HG02943 (cell line): ENCODE measurements around the gene ITPKA.

Experiments
- ATAC-seq: cut with Tn5 transposase; IDR thresholded peaks from one replicate; pipeline ENCODE4 v1.9.1; 2021; ENCODE audit warnings: mild to moderate bottlenecking, low read depth, moderate library complexity; ENCODE audit not compliant: unreplicated experiment

ITPKA gene

DNA sequence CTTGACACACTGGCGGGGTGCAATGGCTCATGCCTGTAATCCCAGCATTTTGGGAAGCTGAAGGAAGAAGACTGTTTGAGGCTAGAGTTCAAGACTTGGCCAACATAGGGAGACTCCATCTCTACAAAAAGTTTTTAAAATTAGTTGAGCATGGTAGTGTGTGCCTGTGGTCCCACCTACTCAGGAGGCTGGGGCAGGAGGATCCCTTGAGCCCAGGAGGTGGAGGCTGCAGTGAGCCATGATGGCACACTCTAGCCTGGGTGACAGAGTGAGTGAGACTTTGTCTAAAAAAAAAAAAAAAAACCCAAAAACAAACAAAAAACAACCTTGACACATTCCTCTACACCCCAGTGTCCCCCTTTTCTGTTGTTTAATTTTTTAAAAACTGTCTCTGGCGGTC lies 4.0 kb upstream of the ITPKA start:
- no peak for ATAC-seq

- ATAC-seq = no peak
Observed at GRCh38 chr15:41490355-41490754, 3.3 kb upstream of the ITPKA start.

DNA sequence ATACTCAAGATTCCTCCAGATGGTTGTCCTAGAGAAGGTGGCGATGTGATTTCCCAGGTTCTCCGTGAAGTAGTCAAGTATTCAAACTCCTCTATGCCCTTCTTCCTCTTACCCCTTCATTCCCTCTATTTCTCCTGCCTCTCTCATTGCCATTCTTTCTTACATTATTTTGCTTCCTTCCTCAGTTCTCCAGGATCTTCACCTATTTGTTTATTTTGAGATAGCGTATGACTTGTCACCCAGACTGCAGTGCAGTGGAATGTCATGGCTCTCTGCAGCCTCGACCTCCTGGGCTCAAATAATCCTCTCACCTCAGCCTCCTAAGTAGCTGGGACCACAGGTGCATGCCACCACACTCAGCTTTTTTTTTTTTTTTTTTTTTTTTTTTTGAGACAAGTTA lies 1.8 kb upstream of the ITPKA start:
- ATAC-seq = no peak

DNA sequence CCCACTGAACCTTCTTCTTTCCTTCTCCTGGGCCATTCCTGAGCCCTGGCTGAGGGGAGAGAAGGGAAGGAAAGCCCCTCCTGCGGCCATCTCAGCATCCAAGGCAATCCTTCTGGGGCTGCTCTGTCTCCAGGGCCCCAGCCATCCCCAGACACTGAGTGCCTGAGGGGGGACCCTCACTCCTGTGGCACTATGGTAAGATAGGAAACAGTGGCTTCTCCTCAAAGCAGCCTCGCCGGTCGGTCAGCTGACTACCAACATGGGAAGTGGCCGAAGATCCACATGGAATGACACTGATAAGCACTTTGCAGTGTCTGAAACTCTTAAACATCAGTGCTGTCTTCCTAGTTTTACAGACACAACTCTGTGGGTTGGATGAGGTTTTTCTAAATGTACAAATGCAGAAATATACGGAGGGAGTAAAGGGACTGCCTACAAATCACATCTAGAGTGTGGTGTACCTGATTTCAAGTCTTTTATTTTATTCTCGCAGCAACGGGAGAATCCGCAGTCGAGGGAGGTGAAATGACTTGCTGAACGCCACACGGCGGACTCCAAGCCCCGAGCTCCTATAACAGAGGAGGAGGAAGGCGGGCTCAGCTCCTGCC lies 973 bp upstream of the ITPKA start:
- no peak for ATAC-seq

- no peak for ATAC-seq
Observed at GRCh38 chr15:41493902-41494189, 172 bp downstream of the ITPKA start.

DNA sequence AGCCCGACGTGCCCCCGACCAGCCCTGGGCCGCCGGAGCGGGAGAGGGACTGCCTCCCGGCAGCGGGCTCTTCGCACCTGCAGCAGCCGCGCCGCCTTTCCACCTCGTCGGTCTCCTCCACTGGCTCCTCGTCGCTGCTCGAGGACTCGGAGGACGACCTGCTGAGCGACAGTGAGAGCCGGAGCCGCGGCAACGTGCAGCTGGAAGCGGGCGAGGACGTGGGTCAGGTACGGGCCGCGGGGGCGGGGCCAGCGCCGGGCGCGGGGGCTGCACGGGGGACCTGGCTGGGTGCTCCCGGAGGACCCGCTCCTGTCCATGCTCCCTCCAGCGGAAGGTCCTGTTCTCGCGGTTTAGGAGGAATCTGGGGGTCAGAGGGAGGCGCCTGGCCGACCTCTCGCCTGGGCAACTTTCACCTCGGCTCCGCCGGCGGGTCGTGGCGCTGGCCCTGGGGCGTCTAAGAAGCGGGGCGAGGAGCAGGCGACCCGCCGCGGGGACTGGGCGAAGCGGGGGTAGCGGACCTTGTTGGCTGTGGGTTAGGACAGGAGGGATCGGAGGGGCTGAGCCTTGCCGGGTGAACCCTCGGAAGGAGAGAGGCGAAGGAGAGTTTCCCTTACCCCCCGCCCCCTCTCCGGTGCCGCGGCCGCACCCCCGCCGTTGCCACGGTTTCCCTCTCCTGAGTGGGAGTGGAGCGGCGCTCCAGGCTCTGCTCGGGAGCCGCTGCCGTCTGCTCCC lies 682 bp downstream of the ITPKA start:
- ATAC-seq = no peak

DNA sequence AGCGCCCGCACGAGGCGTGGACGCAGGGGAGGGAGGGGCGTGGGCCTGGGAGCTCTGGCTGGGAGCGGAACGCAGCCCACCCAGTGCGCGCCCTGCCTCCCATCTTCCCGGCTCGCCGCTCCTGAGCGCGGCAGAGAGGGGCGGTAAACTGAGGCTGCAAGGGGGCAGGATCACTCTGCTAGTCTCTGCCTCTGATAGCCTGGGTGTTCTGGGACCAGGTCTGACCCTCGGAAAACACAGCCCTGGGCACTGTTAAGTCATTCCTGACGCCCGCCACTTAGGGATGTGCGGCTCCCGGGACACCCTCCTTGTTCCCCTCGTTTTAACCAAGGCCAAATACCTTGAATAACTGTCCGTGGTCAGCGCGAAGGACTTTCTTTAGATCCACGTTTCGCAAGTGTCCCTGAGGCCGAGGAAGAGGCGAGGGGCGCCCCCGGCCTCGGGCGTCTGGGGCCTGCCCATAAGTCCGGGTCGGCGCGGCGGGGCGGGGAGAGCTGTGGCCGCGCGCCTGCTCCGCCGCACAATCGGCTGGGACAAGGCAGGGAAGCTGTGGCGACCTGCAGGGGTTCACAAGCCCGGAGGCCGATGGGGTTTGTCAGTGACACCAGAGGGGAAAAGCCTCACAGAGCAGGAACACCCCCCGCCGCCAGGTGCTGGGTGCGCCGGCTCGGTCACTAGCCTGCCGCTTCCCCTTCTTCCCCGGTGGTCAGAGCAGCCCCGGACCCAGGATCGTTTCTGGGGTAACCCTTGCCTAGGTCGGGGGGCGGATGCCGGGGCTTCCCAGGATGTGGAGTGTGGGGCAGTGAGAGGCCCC lies 1.5 kb downstream of the ITPKA start:
- no peak for ATAC-seq

GRCh38 chr15:41495736-41496599 lies 2.3 kb downstream of the ITPKA start:
- ATAC-seq = no peak

DNA sequence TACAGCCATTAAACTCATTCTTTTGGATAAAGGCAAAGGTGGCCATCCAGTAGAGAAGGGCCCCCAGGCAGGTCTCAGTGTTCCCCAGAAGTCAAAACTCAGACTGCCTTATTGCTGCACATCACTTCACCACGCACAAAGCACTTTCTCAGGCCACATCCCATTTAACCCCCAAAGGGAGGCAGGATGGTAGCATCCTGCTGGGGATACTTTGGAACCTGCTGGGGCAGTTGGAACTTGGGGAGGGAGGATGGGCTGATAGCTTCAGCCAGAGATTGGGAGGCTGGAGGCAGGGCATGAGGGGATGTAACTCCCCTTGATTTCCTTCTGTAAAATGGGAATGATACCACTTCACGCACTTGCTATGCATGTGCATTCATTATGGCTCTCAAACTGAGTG lies 5.0 kb downstream of the ITPKA start:
- no peak for ATAC-seq

GRCh38 chr15:41499109-41499851 lies 5.6 kb downstream of the ITPKA start:
- ATAC-seq = no peak

DNA sequence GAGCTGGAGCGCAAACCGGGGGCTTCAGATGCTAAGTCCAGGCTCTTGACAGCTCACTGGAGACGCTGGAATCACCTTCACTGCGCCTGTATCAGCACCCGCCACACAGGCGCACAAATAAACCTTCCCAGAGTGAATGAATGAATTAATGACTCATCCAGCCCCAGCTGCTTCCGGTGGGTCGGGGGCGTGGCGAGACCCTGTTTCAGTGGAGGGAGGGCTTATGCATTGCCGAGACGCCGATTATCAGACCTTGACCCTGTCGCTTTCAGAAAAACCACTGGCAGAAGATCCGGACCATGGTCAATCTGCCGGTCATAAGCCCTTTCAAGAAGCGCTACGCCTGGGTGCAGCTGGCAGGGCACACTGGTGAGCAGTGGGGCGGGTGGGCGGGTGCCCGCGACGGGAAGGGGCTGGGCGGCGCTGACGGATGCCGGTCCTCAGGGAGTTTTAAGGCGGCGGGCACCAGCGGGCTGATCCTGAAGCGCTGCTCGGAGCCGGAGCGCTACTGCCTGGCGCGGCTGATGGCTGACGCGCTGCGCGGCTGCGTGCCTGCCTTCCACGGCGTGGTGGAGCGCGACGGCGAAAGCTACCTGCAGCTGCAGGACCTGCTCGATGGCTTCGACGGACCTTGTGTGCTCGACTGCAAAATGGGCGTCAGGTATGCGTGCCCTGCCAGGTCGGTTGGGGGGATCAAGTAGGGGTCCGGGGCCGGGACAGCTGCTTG lies 7.7 kb downstream of the ITPKA start:
- no peak for ATAC-seq

DNA sequence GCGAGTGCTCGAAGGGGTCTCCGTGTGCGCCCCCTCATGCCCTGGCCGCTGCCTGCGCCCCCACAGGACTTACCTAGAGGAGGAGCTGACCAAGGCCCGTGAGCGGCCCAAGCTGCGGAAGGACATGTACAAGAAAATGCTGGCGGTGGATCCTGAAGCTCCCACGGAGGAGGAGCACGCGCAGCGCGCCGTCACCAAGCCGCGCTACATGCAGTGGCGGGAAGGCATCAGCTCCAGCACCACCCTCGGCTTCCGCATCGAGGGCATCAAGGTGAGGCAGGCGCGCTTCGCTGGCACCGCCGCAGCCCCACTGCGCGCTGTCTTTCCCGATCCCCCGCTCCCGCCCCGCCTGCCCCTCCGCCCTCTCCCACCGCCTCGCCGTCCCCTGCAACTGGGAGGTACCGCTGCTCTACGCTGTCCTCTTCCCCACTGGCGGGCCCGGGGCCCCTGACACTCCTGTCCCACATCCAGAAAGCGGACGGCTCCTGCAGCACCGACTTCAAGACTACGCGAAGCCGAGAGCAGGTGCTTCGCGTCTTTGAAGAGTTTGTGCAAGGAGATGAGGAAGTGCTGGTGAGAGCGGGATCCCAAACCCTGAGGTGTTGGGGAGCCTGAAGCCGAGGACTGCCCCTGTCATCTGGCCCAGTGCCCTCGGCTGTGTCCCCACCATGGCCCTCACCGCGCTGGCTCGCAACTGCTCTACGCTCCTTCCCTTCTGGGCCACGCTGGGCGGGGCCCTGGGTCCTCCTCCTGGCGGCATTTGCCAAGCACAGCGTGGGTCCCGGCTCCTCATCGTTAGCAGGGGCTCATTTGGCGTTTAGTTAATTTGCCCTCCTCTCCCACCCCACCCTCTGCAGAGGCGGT lies 8.5 kb downstream of the ITPKA start:
- no peak for ATAC-seq

- no peak for ATAC-seq
Observed at GRCh38 chr15:41502795-41503668, 9.4 kb downstream of the ITPKA start.

DNA sequence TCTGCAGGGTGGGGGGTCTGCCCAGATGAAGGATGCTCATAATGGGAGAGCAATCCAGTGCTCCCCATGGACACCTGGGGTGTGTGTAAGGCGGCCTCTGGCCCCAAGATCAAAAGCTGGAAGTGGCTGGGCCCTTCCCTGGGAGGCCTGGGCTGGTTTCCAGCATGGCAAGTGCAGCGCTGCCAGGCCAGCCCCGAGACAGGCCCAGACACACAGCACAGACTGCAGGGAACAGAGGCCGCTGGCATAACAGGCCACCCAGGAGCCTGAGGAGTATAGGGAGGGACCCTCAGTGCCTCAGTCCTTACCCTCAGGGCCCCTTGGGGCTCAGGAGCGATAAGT lies 10.0 kb downstream of the ITPKA start:
- no peak for ATAC-seq

DNA sequence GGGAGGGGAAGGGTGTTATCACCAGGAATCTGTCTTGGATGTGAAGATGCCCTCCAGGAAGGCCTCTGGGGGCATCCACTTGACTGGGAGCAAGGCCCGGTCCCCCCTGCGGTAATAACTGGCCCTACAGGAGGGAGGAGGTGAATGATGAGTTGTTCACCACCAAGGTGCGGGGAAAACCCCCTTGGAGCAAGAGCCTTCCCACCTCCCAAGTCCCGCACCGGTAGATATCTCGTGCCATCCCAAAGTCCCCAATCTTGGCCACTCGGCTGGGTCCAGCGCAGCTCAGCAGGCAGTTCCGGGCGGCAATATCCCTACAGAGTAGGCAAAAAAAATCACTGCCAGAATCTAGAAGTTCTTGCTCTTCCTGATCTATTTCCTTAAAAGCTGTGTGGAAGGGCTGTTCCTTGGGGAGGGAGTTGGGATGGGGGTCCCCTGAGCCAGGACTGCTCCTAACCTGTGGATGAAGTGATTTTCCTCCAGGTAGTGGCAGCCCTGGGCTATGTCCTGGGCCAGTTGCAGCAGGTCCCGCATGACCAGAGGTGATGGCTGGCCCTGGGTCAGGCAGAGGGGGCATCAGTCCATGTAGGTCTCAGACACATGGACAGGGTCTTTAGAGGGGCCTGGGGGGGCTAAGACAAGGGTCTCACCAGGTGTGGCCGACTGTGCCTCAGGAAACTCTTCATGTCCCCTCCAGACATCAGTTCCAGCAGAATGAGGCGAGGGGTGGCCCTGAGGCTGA lies 11.2 kb downstream of the ITPKA start:
- no peak for ATAC-seq

- ATAC-seq = no peak
Observed at GRCh38 chr15:41505776-41506175, 12.1 kb downstream of the ITPKA start.

DNA sequence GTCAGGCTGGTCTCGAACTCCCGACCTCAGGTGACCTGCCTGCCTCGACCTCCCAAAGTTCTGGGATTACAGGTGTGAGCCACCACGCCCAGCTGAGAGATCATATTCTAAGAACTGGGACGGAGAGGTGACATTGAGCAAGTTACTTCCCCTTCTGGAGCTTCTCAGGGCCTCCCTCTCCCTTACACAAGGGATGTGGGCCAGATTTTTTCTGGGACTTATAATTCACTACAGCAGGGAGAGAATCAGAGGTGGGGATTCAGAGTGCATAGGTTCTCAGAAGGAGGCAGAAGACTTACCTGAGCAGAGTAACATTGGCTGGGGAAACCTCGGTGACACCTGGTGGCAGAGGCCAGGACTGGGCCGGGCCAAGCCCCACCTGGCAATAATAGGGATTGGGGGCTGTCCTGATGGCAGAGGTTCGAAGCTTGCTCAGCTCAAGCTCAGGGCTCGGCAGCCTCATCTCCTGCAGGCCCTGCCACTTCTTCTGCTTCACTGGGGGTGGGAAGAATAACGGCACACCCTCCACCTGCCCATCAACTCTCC lies 13.2 kb downstream of the ITPKA start:
- ATAC-seq = no peak
